Fibroblast of mammary gland (primary cell): Measurements from ENCODE around the gene REV3L.
"Not testable (repeated sequence)": the region's sequence is repeated elsewhere in the genome, so short reads cannot be mapped to it uniquely, and the experiment has no call there.

Source experiments
- DNase-seq: peaks from one replicate; pipeline ENCODE4 v3.0.0-alpha.2; 2010; ENCODE audit warnings: low read depth
- H3K4me3 ChIP-seq: 2 replicates; pipeline ENCODE4 v1.5.1; 2011; ENCODE audit warnings: low read depth, mild to moderate bottlenecking, low read length, moderate library complexity; ENCODE audit not compliant: control insufficient read depth
- TF ChIP-seq, protein P1 (sequence below): conservative IDR thresholded peaks from 2 replicates; pipeline ENCODE4 v1.5.1; 2011; ENCODE audit warnings: low read depth, low read length, inconsistent platforms; ENCODE audit not compliant: control insufficient read depth, insufficient read depth

REV3L gene

DNA sequence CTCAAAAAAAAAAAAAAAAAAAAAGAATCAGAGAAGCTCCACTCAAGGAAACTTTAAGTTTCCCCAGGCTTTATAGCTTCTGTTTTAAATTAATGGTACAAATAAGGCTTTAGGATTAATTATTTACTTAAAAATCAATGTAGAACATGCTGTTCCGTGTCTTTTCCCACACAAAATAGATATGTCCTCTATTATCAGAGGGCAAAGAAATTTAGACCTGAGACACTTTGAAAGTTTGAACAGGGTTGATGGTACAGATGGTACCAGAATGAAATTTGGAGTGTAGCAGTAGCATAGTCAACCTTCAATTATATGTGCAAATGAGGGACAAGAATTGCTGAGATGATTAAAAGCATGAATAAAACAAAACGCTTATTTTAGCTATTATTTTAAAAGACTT is 32.2 kb upstream of the REV3L start:
- no peak for DNase-seq
- TF ChIP-seq, protein P1, sequence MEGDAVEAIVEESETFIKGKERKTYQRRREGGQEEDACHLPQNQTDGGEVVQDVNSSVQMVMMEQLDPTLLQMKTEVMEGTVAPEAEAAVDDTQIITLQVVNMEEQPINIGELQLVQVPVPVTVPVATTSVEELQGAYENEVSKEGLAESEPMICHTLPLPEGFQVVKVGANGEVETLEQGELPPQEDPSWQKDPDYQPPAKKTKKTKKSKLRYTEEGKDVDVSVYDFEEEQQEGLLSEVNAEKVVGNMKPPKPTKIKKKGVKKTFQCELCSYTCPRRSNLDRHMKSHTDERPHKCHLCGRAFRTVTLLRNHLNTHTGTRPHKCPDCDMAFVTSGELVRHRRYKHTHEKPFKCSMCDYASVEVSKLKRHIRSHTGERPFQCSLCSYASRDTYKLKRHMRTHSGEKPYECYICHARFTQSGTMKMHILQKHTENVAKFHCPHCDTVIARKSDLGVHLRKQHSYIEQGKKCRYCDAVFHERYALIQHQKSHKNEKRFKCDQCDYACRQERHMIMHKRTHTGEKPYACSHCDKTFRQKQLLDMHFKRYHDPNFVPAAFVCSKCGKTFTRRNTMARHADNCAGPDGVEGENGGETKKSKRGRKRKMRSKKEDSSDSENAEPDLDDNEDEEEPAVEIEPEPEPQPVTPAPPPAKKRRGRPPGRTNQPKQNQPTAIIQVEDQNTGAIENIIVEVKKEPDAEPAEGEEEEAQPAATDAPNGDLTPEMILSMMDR, result no peak
- H3K4me3 ChIP-seq, result no peak overlapping the region

DNA sequence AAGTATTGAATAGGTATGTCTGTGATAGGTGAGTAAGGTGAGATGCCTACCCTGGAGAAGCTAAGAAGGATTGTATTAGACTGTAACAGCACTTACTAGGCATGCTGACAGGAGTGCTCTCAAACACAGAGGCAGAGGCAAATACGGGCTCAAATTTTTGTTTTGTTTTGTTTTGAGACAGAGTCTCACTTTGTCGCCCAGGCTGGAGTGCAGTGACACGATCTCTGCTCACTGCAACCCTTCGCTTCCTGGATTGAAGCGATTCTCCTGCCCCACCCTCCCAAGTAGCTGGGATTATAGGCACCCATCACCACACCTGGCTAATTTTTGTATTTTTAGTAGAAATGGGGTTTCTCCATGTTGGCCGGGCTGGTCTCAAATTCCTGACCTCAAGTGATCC is 31.5 kb upstream of the REV3L start:
- not testable (repeated sequence) for H3K4me3 ChIP-seq, DNase-seq

DNA sequence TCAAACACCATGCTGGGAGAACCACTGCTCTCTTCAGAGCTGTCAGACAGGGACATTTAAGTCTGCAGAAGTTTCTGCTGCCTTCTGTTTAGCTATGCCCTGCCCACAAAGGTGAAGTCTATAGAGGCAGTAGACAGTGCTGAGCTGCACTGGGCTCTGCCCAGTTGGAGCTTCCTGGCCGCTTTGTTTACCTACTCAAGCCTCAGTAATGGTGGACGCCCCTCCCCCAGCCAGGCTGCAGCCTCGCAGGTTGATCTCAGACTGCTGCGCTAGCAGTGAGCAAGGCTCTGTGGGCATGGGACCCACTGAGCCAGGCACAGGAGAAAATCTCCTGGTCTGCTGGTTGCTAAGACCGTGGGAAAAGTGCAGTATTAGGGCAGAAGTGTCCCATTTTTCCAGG is 24.2 kb upstream of the REV3L start:
- H3K4me3 ChIP-seq, DNase-seq: not testable (repeated sequence)

DNA sequence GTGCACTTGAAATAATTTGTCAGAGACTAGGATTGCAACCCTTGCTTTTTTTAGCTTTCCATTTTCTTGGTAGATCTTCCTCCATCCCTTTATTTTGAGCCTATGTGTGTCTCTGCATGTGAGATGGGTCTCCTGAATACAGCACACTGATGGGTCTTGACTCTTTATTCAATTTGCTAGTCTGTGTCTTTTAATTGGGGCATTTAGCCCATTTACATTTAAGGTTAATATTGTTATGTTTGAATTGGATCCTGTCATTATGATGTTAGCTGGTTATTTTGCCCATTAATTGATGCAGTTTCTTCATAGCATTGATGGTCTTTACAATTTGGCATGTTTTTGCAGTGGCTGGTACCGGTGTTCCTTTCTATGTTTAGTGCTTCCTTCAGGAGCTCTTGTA is 22.5 kb upstream of the REV3L start:
- not testable (repeated sequence) for DNase-seq, H3K4me3 ChIP-seq

DNA sequence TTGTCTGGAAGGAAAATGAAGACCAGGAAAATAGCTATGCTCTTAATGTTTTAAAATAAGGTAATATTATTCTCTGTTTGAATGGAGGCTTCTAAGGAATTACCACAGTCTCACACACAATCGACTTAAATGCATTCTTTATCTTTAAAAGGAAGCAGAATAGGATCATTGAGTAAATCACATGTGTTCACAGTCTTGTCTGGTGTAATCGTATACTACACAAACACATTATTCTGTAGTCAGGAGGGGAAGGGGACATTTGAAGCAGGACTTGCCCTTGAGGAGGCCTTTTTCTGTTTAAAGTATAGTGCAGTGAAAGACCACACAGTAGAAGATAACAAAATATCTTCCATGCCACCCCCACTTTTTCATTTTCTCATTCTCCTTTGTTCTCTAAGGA is 20.6 kb upstream of the REV3L start:
- TF ChIP-seq, protein P1, result no peak
- H3K4me3 ChIP-seq, result no peak overlapping the region
- DNase-seq, result no peak

DNA sequence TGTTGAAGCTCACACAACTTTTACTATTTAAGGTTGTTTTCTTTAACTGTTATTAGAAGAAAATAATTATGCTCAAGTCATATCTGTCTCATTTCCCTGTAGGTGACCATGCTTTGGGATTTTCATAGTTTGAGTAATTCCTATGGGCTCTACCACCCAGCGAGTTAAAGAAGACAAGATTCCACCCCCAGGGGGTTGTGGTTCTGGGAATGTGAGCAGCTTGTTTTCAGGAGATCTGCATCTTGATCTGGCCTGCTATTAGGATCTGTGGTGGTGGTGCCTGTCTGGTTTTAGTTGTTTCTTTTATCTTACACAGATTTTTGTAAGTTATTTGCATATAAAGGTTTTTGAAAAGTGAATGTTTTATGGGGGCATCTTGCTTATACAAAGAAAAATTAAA is 20.2 kb upstream of the REV3L start:
- H3K4me3 ChIP-seq, result no peak overlapping the region
- TF ChIP-seq, protein P1, result no peak
- peak; percentile 40 for DNase-seq

DNA sequence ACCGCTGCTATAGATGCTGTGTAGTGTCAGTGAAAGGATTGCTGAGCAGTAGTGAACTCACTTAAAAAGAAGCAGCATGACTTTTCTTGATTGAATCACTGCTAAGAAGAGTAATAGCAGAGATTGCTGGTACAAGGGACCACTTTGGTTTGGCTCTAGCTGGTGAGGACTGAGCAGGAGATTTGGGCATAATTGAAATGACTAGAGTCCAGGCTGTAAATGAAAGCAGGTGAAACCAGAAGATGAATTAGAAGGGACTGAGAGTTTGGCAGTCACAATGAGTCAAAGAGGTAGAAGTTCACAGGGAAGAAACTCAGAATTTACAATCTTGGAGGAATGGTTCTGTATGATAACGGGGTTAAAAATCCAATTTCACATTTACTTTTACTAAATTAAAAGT is 19.1 kb upstream of the REV3L start:
- TF ChIP-seq, protein P1, result no peak
- DNase-seq, result no peak
- H3K4me3 ChIP-seq, result no peak overlapping the region

DNA sequence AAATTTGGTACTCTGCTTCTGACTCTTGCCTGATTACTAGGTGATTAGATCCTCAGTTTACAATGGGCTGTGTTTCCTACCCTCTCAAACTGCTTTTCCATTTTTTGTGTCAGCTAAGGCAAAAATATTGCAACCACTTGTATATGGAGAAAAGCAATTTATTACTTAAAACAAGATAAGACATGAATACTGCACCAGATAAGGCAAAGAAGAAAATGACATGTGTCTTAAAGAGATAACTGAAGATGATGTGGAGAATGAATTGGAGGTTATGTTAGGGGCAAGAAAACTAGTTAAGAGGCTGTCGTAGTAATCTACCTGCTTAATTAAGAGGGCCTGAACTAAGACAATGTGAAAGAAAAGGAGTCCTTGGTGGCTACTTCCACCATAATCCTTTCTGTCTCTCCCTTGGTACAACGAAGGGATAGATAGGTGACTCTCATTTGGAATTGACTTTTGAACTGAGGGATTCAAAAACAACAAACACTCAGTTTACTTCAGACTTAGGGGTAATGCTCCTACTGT is 16.3 kb upstream of the REV3L start:
- TF ChIP-seq, protein P1, result no peak
- DNase-seq, result no peak
- H3K4me3 ChIP-seq, result no peak overlapping the region
